ENCODE results near the gene NR2C2AP. TPM values are rescaled to one million over a fixed set of nuclear protein-coding genes. Genes with fewer than 3 reads are reported as not detected.
"Not testable (repeated sequence)": the region's sequence is repeated elsewhere in the genome, so short reads cannot be mapped to it uniquely, and the experiment has no call there.

Gene NR2C2AP
- total RNA-seq (2014; rRNA removed; shearing (Covaris generic)): 22.6 and 29.4 TPM in 2 replicates

GRCh38 chr19:19203012-19203856 lies at the start of gene NR2C2AP:
Gene NR2C2AP, minus strand, starts transcription at chr19:19203414. Its CDS starts 354 bp downstream, at chr19:19203060.
- peak; percentile 90 for DNase-seq (ENCODE audit: low read depth)

GRCh38 chr19:19250196-19250801 lies 47.1 kb upstream of the NR2C2AP start:
- DNase-seq (ENCODE audit: low read depth): no peak

- DNase-seq (ENCODE audit: low read depth): no peak
These were observed 37.3 kb upstream of the NR2C2AP start for GRCh38 chr19:19240476-19240875.

- DNase-seq (ENCODE audit: low read depth): no peak
These were observed 36.5 kb upstream of the NR2C2AP start for GRCh38 chr19:19239675-19240074.

- DNase-seq (ENCODE audit: low read depth): no peak
These were observed 35.1 kb upstream of the NR2C2AP start for GRCh38 chr19:19238126-19238894.

- DNase-seq (ENCODE audit: low read depth): no peak
These were observed 33.0 kb upstream of the NR2C2AP start for GRCh38 chr19:19236173-19236572.

GRCh38 chr19:19234220-19234816 lies 31.1 kb upstream of the NR2C2AP start:
- no peak for DNase-seq (ENCODE audit: low read depth)

- no peak for DNase-seq (ENCODE audit: low read depth)
These were observed 29.1 kb upstream of the NR2C2AP start for GRCh38 chr19:19232261-19232721.

- no peak for DNase-seq (ENCODE audit: low read depth)
These were observed 27.8 kb upstream of the NR2C2AP start for GRCh38 chr19:19230999-19231398.

GRCh38 chr19:19229701-19230100 lies 26.5 kb upstream of the NR2C2AP start:
- no peak for DNase-seq (ENCODE audit: low read depth)

GRCh38 chr19:19227217-19227616 lies 24.0 kb upstream of the NR2C2AP start:
- DNase-seq (ENCODE audit: low read depth): no peak

GRCh38 chr19:19226663-19227062 lies 23.4 kb upstream of the NR2C2AP start:
- no peak for DNase-seq (ENCODE audit: low read depth)

GRCh38 chr19:19226204-19226603 lies 23.0 kb upstream of the NR2C2AP start:
- no peak for DNase-seq (ENCODE audit: low read depth)

GRCh38 chr19:19224852-19225494 lies 21.8 kb upstream of the NR2C2AP start:
- no peak for DNase-seq (ENCODE audit: low read depth)

GRCh38 chr19:19224150-19224851 lies 21.1 kb upstream of the NR2C2AP start:
- no peak for DNase-seq (ENCODE audit: low read depth)

GRCh38 chr19:19223636-19224035 lies 20.4 kb upstream of the NR2C2AP start:
- DNase-seq (ENCODE audit: low read depth): no peak

GRCh38 chr19:19223060-19223459 lies 19.8 kb upstream of the NR2C2AP start:
- no peak for DNase-seq (ENCODE audit: low read depth)

- not testable (repeated sequence) for DNase-seq (ENCODE audit: low read depth)
These were observed 17.8 kb upstream of the NR2C2AP start for GRCh38 chr19:19221000-19221399.

- DNase-seq (ENCODE audit: low read depth): no peak
These were observed 15.7 kb upstream of the NR2C2AP start for GRCh38 chr19:19218911-19219310.

GRCh38 chr19:19217099-19217498 lies 13.9 kb upstream of the NR2C2AP start:
- DNase-seq (ENCODE audit: low read depth): peak; percentile 47

- DNase-seq (ENCODE audit: low read depth): no peak
These were observed 12.6 kb upstream of the NR2C2AP start for GRCh38 chr19:19215792-19216191.

Measured in M059J (cell line).